ENCODE results near the gene PITPNB.

DNA sequence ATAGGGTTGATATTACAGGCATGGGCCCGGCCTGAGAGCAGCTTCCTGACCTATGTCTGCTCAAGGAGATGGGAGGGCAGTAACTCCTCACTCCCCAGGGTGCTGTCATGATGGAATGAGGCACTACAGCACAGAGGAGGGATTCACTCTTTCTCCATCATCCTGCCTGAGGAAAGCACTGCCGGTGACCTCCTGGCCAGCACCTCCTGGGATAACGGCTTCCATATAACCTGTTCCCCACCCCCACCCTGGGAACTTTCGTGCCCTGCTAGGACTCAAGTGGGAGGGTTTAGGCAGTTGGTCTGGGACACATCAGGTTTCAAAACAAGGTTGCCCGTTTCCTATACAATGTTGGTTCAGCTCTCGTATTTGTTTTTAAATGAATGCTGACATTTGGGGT, 74.8 kb downstream of the PITPNB start:
- TF ChIP-seq POLR2AphosphoS5 (IDR thresholded peaks at IDR 0.05; ENCODE audit: borderline replicate concordance, low read depth, low read length) (no peak), EZH2 (IDR thresholded peaks at IDR 0.05) (no peak)

All from SK-N-MC (cell line).